Adrenal gland (tissue), 5 donors: Measurements from ENCODE around the gene ZNF32.

Source experiments
- CTCF ChIP-seq, 6 experiments: fragments of 450-650 bp in 4 of 6; fragments of 200-600 bp in 2 of 6; sonication (generic) in 1 of 6; IDR thresholded peaks; 1 replicate in 5 of 6; 2 replicates in 1 of 6; pipeline versions ENCODE4 v1.5.1 to v1.8.0; 2016 to 2021; ENCODE audit warnings: antibody characterized with exemption in 6 of 6, mild to moderate bottlenecking in 2 of 6, moderate library complexity in 1 of 6
- POLR2A ChIP-seq, 2 donors: fragments of 450-650 bp; IDR thresholded peaks; one replicate each; pipeline ENCODE4 v1.6.1; 2017; ENCODE audit warnings: antibody characterized with exemption in 2 of 2, mild to moderate bottlenecking in 2 of 2, moderate library complexity in 1 of 2
- donor health status: DM: no; HTN: no; CAD: no.

DNA sequence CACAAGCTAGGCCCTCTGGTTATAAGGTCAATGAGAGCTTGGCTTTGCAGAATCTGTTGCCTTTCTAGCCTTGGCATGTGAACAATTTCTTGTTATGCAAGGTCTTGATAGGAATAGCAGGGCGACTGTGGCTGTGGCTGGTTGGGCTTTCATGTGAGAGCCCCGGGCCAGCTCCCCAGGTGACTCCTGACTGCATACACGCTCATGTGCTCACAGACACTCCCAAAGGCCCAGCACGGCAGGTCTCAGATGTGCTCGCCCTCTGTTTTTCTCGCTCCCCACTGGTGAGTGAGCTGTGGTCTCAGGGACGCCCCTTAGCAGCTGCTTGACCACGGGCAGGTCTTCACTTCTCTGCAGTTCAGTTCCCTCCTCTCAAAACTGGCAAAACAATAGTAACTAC, 37.1 kb upstream of the ZNF32 start:
- TF ChIP-seq CTCF (IDR thresholded peaks at IDR 0.05) (no peak), POLR2A (IDR thresholded peaks at IDR 0.05) (no peak)
